Panc1 (cell line): ENCODE results near the gene NTRK3.

Experiments used
- REST ChIP-seq, 2 experiments: IDR thresholded peaks; 2 replicates each; pipeline ENCODE4 v1.6.1; 2011 to 2012; ENCODE audit warnings: low read depth in 2 of 2, control low read depth in 1 of 2, low read length in 1 of 2, mild to moderate bottlenecking in 1 of 2, moderate library complexity in 1 of 2; ENCODE audit not compliant: insufficient read depth in 1 of 2
- TF ChIP-seq, protein P1 (sequence below): fragments of 450-650 bp; IDR thresholded peaks from 2 replicates; pipeline ENCODE4 v1.5.1; 2017; ENCODE audit warnings: mild to moderate bottlenecking

DNA sequence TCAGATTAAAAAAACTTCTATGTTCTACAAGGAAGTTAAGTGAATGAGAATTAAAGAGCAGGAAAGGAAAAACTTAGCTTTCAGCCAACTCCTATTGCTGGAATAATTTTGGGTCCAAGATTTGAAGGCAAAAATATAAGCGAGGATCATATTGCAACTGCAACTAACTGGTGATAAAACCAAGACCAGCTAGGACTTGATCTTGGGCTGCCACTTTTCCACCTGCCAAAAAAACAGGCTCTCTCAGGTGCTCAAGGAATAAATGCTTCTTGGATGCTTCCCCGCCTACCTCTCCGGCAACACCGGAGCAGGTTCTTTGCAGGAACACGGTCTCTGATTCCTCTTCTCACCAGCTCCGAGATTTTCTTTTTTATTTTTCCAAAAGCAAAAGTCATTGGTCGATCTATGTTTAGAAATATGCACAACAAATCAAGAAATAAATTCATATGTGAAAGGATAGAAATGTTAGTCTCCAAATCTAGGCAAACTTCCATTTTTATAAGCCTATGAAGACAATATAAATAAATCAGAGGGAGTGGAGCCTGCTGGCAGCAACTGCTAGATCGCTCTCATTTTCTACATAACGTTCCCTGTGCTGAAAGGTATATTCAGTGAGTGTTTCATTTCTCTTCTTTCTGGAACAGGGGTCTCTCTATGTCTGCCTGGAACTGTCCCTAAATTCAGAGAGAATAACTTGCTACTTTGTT is 241.9 kb downstream of the NTRK3 start:
- TF ChIP-seq, protein P1, sequence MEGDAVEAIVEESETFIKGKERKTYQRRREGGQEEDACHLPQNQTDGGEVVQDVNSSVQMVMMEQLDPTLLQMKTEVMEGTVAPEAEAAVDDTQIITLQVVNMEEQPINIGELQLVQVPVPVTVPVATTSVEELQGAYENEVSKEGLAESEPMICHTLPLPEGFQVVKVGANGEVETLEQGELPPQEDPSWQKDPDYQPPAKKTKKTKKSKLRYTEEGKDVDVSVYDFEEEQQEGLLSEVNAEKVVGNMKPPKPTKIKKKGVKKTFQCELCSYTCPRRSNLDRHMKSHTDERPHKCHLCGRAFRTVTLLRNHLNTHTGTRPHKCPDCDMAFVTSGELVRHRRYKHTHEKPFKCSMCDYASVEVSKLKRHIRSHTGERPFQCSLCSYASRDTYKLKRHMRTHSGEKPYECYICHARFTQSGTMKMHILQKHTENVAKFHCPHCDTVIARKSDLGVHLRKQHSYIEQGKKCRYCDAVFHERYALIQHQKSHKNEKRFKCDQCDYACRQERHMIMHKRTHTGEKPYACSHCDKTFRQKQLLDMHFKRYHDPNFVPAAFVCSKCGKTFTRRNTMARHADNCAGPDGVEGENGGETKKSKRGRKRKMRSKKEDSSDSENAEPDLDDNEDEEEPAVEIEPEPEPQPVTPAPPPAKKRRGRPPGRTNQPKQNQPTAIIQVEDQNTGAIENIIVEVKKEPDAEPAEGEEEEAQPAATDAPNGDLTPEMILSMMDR: no peak
- TF ChIP-seq REST (IDR thresholded peaks at IDR 0.05; ENCODE audit: insufficient read depth in 1 of 2, low read depth in 2 of 2, low read length in 1 of 2): no peak
